ENCODE data around the gene PODN.

DNA sequence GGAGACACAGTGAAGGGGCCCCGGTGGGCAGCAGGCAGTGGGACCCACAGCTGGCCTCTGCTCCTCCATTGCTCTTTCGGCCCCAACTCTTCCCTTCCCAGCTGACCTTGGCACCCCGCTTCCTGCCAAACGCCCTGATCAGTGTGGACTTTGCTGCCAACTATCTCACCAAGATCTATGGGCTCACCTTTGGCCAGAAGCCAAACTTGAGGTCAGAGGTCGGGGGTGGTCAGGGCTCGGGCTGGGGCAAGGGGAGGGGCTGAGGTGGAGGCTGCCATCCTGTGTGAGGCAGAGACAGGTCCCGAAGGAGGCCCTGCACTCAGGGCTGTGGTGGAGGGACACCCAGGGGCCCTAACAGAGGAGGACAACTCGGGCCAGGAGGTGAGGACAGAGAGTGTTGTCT, 13.7 kb downstream of the PODN start:
- TF ChIP-seq, protein P1, sequence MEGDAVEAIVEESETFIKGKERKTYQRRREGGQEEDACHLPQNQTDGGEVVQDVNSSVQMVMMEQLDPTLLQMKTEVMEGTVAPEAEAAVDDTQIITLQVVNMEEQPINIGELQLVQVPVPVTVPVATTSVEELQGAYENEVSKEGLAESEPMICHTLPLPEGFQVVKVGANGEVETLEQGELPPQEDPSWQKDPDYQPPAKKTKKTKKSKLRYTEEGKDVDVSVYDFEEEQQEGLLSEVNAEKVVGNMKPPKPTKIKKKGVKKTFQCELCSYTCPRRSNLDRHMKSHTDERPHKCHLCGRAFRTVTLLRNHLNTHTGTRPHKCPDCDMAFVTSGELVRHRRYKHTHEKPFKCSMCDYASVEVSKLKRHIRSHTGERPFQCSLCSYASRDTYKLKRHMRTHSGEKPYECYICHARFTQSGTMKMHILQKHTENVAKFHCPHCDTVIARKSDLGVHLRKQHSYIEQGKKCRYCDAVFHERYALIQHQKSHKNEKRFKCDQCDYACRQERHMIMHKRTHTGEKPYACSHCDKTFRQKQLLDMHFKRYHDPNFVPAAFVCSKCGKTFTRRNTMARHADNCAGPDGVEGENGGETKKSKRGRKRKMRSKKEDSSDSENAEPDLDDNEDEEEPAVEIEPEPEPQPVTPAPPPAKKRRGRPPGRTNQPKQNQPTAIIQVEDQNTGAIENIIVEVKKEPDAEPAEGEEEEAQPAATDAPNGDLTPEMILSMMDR (IDR thresholded peaks at IDR 0.05), result no peak
- TF ChIP-seq POLR2A (IDR thresholded peaks at IDR 0.05), result no peak
